ENCODE measurements around the gene ACOXL.

ACOXL gene

DNA sequence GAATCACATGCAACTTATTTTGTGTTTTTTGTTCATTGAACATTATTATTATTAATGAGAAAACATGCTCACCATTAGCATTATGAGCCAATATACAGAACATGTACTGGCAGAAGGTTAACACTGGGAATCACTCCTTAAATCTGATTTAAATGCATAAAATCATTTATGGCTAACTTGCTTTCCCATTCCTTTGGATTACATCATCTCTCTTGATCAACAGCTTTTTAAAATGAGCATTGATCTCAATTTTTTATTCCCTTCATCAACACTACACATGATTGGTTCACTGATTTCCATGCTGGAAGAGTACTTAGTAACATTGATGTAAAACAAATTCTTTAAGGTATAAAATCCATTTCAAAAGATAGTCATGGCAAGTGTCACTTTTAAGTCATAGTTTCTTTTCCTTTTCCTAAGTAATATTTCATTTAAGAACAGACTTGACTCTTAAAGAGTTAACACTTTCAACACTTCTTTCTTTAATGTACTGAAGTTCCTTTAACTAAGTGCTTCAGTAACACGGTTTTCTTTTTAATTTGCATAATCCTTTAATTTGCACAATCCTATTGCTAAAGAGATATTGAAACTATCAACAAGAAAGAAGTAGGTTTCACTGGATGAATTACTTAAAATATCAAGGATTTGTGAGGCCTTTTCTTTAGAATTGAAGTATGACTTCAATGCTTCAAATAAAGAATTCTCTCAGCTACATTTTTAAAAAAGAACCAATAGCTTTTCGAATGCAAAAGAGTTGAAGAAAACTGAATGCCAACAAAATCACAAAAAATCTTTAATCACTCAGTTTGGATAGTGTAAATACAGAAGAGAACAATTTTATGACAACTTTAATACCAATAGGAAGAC is 29.6 kb upstream of the ACOXL start:
- Histone ChIP-seq H3K27ac (ENCODE audit: extremely low read depth, low read depth, low read length) (no peak overlapping the region), H3K9me3 (ENCODE audit: control insufficient read depth, insufficient read depth, low read depth, low read length) (no peaks in the 10 kb centered on the region), H3K4me3 (ENCODE audit: low read depth, low read length) (no peak overlapping the region), H3K36me3 (ENCODE audit: control insufficient read depth in 2 of 2, insufficient read depth in 1 of 2, low read length in 2 of 2) (no peaks in the 10 kb centered on the region), H3K4me1 (ENCODE audit: control insufficient read depth, insufficient read depth, low read length) (no peaks in the 10 kb centered on the region)
- TF ChIP-seq ZNF623 (tag by site-specific recombination; IDR thresholded peaks at IDR 0.05) (no peak), ZNF664 (tag by site-specific recombination; IDR thresholded peaks at IDR 0.05) (no peak)
- TF ChIP-seq, protein P1, sequence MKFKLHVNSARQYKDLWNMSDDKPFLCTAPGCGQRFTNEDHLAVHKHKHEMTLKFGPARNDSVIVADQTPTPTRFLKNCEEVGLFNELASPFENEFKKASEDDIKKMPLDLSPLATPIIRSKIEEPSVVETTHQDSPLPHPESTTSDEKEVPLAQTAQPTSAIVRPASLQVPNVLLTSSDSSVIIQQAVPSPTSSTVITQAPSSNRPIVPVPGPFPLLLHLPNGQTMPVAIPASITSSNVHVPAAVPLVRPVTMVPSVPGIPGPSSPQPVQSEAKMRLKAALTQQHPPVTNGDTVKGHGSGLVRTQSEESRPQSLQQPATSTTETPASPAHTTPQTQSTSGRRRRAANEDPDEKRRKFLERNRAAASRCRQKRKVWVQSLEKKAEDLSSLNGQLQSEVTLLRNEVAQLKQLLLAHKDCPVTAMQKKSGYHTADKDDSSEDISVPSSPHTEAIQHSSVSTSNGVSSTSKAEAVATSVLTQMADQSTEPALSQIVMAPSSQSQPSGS (tag by site-specific recombination; IDR thresholded peaks at IDR 0.05; ENCODE audit: low read depth), result 0 out of 2 replicates have a peak, but pooled peaks have one; percentile 31
- ChIA-PET POLR2A (no interaction called here), CTCF (interaction anchor here (0.6 kb wide), 1 partner anchor 18 kb away, joined by 5 read pairs; no protein-coding TSS in a partner anchor)

DNA sequence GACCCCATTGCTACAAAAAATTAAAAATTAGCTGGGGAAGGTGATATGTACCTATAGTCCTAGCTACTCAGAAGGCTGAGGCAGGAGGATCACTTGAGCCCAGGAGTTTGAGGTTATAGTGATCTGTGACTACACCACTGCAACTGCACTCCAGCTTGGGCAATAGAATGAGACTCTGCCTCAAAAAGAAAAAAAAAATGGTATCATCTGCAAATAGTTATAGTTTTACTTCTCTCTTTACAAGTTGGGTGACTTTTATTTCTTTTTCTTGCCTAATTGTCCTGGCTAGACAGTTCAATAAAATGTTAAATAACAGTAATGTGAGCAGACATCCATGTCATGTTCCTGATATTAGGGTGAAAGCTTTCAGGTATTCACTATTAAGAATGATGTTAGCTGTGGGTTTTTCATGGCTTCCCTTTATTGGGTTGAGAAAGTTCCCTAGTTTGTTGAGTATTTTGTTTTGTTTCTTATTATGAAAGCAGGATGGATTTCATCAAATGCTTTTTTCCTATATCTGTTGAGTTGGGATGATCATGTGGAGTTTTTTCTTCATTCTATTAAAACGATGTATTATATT is 24.9 kb upstream of the ACOXL start:
- H3K9me3 ChIP-seq (ENCODE audit: control insufficient read depth, insufficient read depth, low read depth, low read length), result no peaks in the 10 kb centered on the region
- no peaks in the 10 kb centered on the region for H3K4me1 ChIP-seq (ENCODE audit: control insufficient read depth, insufficient read depth, low read length)
- no peaks in the 10 kb centered on the region for H3K36me3 ChIP-seq (ENCODE audit: control insufficient read depth in 2 of 2, insufficient read depth in 1 of 2, low read length in 2 of 2)
- H3K27ac ChIP-seq (ENCODE audit: extremely low read depth, low read depth, low read length), result no peak overlapping the region
- TF ChIP-seq, protein P2, sequence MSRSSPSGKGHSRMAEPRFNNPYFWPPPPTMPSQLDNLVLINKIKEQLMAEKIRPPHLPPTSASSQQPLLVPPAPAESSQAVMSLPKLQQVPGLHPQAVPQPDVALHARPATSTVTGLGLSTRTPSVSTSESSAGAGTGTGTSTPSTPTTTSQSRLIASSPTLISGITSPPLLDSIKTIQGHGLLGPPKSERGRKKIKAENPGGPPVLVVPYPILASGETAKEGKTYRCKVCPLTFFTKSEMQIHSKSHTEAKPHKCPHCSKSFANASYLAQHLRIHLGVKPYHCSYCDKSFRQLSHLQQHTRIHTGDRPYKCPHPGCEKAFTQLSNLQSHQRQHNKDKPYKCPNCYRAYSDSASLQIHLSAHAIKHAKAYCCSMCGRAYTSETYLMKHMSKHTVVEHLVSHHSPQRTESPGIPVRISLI (tag by site-specific recombination; IDR thresholded peaks at IDR 0.05), result no peak
- TF ChIP-seq ZNF121 (tag by site-specific recombination; IDR thresholded peaks at IDR 0.05) (no peak), ZBTB20 (tag by site-specific recombination; IDR thresholded peaks at IDR 0.05) (no peak), ZNF10 (tag by site-specific recombination; IDR thresholded peaks at IDR 0.05) (no peak), GLIS1 (tag by site-specific recombination; IDR thresholded peaks at IDR 0.05) (no peak), ZNF404 (tag by site-specific recombination; IDR thresholded peaks at IDR 0.05) (no peak), KLF16 (tag by site-specific recombination; IDR thresholded peaks at IDR 0.05) (no peak), ZNF433 (tag by site-specific recombination; IDR thresholded peaks at IDR 0.05; ENCODE audit: low read depth) (no peak), ZNF366 (tag by site-specific recombination; conservative IDR thresholded peaks at IDR 0.05) (no peak), ZNF426 (tag by site-specific recombination; IDR thresholded peaks at IDR 0.05) (no peak)
- TF ChIP-seq, protein P3, sequence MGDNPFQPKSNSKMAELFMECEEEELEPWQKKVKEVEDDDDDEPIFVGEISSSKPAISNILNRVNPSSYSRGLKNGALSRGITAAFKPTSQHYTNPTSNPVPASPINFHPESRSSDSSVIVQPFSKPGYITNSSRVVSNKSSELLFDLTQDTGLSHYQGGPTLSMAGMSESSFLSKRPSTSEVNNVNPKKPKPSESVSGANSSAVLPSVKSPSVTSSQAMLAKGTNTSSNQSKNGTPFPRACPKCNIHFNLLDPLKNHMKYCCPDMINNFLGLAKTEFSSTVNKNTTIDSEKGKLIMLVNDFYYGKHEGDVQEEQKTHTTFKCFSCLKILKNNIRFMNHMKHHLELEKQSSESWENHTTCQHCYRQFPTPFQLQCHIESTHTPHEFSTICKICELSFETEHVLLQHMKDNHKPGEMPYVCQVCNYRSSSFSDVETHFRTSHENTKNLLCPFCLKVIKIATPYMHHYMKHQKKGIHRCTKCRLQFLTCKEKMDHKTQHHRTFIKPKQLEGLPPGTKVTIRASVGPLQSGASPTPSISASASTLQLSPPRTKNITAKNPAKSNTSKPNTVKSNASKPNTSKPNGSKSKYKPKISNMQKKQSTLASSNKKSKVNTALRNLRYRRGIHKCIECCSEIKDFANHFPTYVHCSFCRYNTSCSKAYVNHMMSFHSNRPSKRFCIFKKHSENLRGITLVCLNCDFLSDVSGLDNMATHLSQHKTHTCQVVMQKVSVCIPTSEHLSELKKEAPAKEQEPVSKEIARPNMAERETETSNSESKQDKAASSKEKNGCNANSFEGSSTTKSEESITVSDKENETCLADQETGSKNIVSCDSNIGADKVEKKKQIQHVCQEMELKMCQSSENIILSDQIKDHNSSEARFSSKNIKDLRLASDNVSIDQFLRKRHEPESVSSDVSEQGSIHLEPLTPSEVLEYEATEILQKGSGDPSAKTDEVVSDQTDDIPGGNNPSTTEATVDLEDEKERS (tag by site-specific recombination; IDR thresholded peaks at IDR 0.05), result no peak
- TF ChIP-seq, protein P4, sequence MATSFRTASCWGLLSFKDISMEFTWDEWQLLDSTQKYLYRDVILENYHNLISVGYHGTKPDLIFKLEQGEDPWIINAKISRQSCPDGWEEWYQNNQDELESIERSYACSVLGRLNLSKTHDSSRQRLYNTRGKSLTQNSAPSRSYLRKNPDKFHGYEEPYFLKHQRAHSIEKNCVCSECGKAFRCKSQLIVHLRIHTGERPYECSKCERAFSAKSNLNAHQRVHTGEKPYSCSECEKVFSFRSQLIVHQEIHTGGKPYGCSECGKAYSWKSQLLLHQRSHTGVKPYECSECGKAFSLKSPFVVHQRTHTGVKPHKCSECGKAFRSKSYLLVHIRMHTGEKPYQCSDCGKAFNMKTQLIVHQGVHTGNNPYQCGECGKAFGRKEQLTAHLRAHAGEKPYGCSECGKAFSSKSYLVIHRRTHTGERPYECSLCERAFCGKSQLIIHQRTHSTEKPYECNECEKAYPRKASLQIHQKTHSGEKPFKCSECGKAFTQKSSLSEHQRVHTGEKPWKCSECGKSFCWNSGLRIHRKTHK (tag by site-specific recombination; IDR thresholded peaks at IDR 0.05), result no peak
- TF ChIP-seq, protein P5, sequence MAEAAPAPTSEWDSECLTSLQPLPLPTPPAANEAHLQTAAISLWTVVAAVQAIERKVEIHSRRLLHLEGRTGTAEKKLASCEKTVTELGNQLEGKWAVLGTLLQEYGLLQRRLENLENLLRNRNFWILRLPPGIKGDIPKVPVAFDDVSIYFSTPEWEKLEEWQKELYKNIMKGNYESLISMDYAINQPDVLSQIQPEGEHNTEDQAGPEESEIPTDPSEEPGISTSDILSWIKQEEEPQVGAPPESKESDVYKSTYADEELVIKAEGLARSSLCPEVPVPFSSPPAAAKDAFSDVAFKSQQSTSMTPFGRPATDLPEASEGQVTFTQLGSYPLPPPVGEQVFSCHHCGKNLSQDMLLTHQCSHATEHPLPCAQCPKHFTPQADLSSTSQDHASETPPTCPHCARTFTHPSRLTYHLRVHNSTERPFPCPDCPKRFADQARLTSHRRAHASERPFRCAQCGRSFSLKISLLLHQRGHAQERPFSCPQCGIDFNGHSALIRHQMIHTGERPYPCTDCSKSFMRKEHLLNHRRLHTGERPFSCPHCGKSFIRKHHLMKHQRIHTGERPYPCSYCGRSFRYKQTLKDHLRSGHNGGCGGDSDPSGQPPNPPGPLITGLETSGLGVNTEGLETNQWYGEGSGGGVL (tag by site-specific recombination; IDR thresholded peaks at IDR 0.05), result no peak
- H3K4me3 ChIP-seq (ENCODE audit: low read depth, low read length), result no peak overlapping the region
- ChIA-PET CTCF (interaction anchor here (1.1 kb wide), 1 partner anchor 48 kb away, joined by 3 read pairs; no protein-coding TSS in a partner anchor), POLR2A (no interaction called here)

All from HEK293 (cell line).